Mucosa of gallbladder (tissue), 1 donor: ENCODE results near the gene C1QTNF12. TPM values are rescaled to one million over a fixed set of nuclear protein-coding genes. Genes with fewer than 3 reads are reported as not detected.
A peak's percentile ranks its signal among the peaks of the same experiment; 100 is the strongest.

Source experiments
- DNase-seq: peaks from one replicate; pipeline ENCODE4 v3.0.0-alpha.2; 2020; ENCODE audit warnings: low spot score
- total RNA-seq: library from RNA; stranded (reverse); gene quantifications from one replicate; pipeline ENCODE4 v1.2.1, GENCODE V29; 2021
- donor health status: DM: no; HTN: no; CAD: no.

The C1QTNF12 gene
- total RNA-seq, 1 donor from 2014 or later = 4.9 TPM

DNA sequence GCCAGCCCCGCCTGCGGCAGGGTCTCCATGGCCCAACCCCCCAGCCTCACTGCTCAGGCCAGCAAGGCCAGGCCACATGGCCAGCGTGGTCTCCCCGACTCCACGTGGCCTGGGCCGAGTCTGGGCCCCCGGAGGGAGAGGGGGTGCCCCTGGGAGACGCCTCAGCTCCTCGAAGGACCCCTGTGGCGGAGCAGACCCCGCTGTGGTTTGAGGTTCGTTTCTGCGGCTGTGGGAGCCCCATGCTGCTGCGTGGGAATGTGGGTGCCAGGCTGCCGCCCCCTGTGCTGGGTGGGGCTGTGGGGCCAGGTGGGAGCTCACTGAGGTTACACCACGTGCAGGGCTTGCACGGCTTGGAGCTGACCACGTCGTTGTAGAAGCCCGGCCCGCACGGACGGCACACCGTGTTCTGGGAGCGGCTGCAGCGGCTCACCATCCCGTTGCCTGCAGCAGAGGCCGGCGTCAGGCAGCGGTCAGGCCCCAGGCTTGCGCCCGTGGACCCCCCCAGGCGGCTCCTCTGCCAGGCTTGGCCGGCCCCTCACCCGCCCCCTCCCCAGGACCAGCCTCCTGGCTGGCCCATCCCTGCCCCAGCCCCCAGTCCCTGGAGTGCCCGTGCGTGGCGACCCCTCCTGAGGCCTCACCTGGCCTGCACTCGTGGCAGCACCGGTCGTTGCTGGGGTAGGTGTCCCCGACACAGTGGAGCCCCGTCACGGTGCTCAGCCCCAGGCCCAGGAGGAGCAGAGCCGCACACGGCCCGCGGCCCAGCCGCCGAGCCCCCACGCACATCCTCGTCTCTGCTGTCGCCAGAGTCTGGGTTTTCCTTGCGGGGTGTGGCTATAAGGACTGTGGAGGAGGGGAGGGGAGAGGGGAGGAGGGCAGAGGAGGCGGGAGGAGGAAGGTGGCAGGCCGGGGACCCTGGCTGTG lies 32.9 kb downstream of the C1QTNF12 start, which contains the start of gene TNFRSF4:
Gene TNFRSF4, minus strand, starts transcription at position 809 of the 921 bp plus-strand sequence. Its CDS starts 26 bp downstream, at position 783.
- no peak for DNase-seq

GRCh38 chr1:1212780-1213344 lies 33.7 kb downstream of the C1QTNF12 start:
- peak; percentile 39 for DNase-seq

DNA sequence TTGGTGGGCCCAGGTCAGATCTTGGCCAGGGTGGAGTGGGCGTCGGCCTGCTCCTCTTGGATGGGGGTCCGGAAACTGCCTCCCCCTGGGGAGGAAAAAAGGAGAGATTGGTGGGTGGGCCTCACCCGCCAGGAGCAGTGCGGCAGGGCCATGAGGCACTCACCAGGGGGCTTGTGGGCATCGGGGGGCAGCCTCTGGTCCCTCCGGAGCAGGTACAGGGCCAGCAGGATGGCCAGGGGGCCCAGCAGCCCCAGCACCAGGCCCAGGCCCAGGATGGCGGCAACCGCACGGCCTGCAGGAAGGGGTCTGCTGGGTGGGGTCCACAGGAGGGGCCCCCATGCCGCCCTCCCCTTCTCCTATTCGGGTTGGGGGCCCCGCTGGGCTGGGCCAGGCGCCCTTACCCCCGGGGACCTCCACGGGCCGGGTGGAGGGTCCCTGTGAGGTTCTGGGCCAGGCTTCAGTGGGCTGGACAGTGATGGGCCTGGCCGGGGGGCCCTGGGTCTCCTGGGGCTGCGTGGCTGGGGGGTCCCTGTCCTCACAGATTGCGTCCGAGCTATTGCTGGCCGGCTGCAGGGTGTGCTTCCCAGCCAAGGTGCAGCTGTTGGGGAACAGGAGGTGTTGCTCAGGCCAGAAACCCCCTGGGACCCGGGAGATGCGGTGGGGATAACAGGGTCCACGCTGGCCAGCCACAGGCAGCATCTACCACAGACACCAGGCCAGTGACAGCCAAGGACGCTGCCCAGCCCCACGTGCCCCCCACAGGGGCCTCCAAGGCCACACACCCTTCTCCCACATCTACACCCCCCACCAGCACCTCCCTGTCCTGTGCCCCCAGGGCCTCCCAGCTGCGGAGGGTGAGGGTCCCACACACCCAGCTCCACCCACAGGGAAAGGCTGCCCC lies 34.7 kb downstream of the C1QTNF12 start:
- DNase-seq = no peak

GRCh38 chr1:1210726-1211540 lies 35.6 kb downstream of the C1QTNF12 start:
- DNase-seq = no peak

DNA sequence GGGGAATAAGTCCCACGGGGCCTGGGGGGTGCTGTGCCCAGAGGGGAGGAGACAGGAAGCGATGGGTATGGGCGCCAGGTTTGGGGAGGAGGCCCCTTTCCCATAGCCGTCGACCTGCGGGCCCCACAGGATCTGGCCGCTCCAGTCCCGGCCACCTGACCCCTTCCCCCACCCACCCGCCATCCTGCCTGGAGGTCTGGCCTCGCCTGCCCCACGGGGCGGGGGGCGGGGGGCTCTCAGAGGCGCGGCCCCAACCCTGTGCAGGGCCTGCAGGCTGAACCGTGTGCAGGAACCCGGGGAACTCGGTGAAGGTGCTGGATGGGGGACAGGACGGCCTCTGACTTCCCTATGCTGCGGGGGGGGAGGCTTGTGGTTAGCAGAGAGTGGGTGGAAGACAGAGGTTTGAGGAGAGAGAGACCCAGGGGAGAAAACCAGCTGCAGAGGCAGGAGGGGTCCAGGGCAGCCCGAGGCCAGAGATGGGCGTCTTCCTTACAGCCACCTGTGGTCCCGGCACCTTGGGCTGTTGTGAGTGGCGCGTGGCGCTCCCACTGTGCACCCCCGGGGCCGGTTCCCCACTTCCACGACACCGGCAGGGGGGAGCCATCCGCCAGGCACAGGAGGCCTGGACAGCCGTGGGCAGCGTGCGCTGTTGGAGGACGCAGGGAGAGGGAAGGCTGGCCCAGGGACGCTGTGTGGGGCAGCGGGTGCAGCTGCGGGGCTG lies 37.6 kb downstream of the C1QTNF12 start:
- DNase-seq = no peak

DNA sequence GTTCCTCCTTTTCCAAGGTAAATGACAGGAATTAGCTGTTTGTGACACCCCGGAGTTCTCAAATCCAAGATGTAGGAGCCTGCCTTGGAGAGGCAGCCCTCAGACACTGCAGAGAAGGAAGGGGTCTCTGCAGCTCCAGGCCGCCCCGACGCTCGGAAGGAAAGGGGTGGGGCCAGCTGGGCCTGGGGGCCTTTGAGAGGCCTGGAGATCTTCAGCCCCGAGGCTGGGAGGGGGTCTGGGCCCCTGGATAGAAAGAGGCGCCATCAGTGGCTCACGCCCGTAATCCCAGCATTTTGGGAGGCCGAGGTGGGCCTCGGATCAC lies 39.0 kb downstream of the C1QTNF12 start:
- DNase-seq = no peak

- no peak for DNase-seq
These were observed 39.5 kb downstream of the C1QTNF12 start for GRCh38 chr1:1206966-1207531.

GRCh38 chr1:1206376-1206965 lies 40.1 kb downstream of the C1QTNF12 start, which contains the start of gene TNFRSF18:
Gene TNFRSF18, minus strand, starts transcription at chr1:1206592. Its CDS starts 21 bp downstream, at chr1:1206571.
- DNase-seq = no peak

DNA sequence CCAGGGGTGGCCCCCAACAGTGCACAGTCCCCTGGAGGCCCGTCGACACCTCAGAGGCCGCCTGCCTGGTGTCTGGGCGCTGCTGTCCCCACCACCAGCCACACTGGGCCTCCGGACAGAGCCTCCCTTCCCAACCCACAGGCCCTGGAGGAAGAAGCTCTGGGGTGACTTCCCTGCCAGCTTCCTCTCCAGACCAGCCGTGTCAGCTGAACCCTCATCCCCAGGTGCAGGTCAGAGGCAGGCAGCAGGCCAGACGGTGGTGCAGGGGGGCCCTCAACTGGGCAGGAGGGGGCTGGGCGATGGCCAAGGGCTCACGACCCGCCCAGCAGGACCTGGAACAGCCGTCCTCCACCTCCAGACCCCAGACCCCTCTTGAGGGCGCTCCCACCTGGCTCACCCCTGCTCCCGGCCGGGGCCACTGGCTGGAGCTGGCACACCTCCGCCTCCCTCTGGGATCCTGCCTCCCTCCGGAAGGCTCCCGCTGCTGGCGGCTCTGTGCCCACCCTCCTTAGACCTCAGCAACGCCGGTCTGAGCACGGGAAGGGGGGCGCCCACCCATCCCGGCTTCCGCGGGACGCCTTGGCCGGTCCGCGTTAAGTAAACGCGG lies 40.6 kb downstream of the C1QTNF12 start:
- no peak for DNase-seq

- no peak for DNase-seq
These were observed 41.3 kb downstream of the C1QTNF12 start for GRCh38 chr1:1204998-1205768.

- DNase-seq = no peak
These were observed 42.0 kb downstream of the C1QTNF12 start for GRCh38 chr1:1204425-1204920.

DNA sequence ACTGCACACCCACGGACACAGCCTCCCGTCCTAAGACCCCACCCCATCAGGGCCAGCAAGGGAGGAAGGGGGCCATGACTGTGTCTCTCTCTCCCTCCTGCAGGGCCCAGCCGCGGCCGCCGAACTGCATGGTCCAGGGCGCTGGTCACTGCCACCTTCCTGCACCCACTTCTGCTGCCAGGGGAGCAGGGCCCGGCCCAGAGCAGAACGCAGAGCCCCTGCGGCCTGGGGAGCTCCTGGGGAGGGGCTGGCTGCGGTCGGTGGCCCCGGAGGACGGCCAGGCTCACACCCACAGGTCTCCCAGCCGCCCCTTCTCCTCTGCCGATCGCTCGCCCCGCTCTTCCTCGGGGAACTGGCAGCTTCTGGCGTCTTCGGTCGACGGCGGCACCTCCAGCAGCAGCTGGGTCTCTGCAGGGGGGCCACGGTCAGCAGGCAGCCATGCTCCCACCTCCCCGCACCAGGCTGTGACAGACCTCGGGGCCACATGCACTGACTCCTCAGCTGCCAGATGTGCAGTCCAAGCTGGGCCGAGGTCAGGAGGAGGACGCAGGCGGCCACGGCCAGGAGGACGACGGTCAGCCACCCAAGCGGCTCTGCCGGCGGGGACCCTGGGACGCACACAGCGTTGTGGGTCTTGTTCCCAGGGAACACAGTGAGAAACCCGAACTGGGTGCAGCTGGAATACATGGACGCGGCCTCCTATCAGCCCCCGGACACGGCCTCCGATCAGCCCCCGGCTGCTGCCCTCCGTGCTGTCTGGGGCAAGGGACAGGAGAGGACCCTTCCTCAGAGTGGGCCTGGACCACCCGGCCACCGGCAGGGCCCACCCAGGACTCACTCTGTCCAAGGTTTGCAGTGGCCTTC lies 42.7 kb downstream of the C1QTNF12 start:
- no peak for DNase-seq

- no peak for DNase-seq
These were observed 43.5 kb downstream of the C1QTNF12 start for GRCh38 chr1:1202831-1203560.

- peak; percentile 43 for DNase-seq
These were observed 45.4 kb downstream of the C1QTNF12 start for GRCh38 chr1:1200876-1201810.
